Esophagus muscularis mucosa (tissue), 4 donors: Measurements from ENCODE around the gene CHRNA3.

ENCODE experiments used
- EP300 ChIP-seq: sonication (generic); formaldehyde crosslinking; IDR thresholded peaks from one replicate; pipeline ENCODE4 v1.6.1; 2017; ENCODE audit warnings: antibody characterized with exemption
- POLR2AphosphoS5 ChIP-seq, 2 donors: sonication (generic); formaldehyde crosslinking; IDR thresholded peaks; one replicate each; pipeline ENCODE4 v1.6.1; 2017; ENCODE audit warnings: antibody characterized with exemption in 2 of 2
- TF ChIP-seq, protein P1 (sequence below), 3 experiments: fragments of 200-600 bp in 2 of 3; fragments of 450-650 bp in 1 of 3; sonication (generic) in 2 of 3; IDR thresholded peaks; one replicate each; pipeline ENCODE4 v1.5.1; 2017 to 2019; ENCODE audit warnings: antibody characterized with exemption in 3 of 3, mild to moderate bottlenecking in 2 of 3, moderate library complexity in 1 of 3

DNA sequence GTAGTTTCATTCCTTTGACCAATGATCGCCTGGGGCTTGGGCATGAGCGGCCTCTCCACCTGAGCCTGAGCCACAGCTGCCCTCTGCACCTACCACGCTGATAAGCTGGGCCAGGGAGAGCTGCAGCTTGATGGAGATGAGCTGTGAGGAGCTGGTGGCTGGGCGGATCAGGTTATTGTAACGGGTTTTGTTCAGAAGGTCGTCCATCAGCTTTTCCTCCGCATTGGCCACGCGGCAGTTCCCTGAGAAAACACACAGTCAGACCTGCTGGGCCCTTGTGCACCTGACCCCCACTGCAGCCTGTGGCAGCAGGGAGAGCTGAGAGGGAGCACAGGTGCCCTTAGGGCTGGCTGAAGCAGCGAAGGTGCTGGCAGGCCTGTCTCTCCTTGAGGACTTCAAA is 14.6 kb upstream of the CHRNA3 start:
- TF ChIP-seq, protein P1, sequence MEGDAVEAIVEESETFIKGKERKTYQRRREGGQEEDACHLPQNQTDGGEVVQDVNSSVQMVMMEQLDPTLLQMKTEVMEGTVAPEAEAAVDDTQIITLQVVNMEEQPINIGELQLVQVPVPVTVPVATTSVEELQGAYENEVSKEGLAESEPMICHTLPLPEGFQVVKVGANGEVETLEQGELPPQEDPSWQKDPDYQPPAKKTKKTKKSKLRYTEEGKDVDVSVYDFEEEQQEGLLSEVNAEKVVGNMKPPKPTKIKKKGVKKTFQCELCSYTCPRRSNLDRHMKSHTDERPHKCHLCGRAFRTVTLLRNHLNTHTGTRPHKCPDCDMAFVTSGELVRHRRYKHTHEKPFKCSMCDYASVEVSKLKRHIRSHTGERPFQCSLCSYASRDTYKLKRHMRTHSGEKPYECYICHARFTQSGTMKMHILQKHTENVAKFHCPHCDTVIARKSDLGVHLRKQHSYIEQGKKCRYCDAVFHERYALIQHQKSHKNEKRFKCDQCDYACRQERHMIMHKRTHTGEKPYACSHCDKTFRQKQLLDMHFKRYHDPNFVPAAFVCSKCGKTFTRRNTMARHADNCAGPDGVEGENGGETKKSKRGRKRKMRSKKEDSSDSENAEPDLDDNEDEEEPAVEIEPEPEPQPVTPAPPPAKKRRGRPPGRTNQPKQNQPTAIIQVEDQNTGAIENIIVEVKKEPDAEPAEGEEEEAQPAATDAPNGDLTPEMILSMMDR (IDR thresholded peaks at IDR 0.05) = no peak
- TF ChIP-seq EP300 (no peak), POLR2AphosphoS5 (IDR thresholded peaks at IDR 0.05) (no peak)
